ENCODE results near the gene LRRC28. TPM values are rescaled to one million over a fixed set of nuclear protein-coding genes. Genes with fewer than 3 reads are reported as not detected.

The LRRC28 gene
- total and polyA plus RNA-seq, 2 donors, result 14.3 to 34.7 TPM

DNA sequence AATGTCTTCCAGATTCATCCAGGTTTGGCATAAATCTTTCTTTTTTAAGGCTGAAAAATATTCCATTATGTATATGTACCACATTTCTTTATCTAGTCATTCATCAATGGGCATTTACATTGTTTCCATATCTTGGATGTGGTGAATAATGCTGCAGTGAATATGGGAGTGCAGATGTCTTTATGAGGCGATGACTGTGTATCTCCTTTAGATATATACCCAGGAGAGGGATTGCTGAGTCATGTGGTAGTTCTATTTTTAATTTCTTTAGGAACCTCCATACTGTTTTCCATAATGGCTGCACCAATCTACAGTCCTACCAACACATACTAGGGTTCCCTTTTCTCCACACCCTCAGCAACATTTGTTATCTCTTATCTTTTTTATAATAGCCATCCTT, 96.3 kb downstream of the LRRC28 start:
- WGBS, result 95% methylated on average over 1 of the region's 1 CpG
- Histone ChIP-seq H3K27ac (ENCODE audit: low read depth) (no peak overlapping the region), H3K4me1 (ENCODE audit: insufficient read depth) (no peaks in the 10 kb centered on the region), H3K36me3 (ENCODE audit: insufficient read depth) (no peaks in the 10 kb centered on the region), H3K4me3 (ENCODE audit: low read depth, low read length) (no peak overlapping the region)
- no peak for DNase-seq (ENCODE audit: extremely low spot score)

DNA sequence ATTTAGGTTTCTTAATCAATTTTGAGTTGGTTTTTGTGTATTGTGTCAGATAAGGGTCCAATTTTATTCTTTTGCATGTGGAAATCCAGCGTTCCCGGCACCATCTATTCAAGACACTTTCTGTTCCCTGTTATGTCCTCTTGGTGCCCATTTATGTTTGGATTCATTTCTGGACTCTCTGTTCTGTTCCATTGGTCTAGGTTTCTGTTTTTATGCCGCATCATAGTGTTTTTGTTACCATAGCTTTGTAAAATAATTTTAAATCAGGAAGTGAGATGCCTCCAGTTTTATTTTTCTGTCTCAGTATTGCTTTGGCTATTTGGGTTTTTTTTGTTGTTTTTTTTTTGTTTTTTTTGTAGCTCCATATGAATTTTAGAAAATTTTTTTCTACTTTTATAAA, 97.1 kb downstream of the LRRC28 start:
- no peaks in the 10 kb centered on the region for H3K4me1 ChIP-seq (ENCODE audit: insufficient read depth)
- H3K4me3 ChIP-seq (ENCODE audit: low read depth, low read length), result no peak overlapping the region
- no peak for DNase-seq (ENCODE audit: extremely low spot score)

DNA sequence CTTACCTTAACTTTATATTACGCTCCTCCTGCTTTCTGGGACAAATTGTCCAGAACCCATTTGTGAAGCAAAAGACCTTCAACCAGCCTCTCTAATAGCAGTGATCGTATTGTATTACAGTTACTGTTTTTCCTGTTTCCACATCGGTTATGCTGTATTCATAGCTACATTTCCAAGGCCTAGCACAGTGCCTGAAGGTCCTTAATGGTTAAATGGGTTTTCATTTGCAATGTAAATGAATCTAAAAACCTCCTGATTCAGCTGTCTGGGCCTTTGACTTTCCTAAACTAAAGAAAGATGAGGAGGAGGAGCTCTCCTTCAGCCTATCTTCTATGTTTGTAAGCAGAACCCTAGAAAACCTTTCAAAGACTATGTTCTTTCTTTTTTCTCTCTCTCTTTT, 99.1 kb downstream of the LRRC28 start:
- Histone ChIP-seq H3K4me3 (ENCODE audit: low read depth, low read length) (no peak overlapping the region), H3K27ac (ENCODE audit: low read depth) (no peak overlapping the region), H3K36me3 (ENCODE audit: insufficient read depth) (no peaks in the 10 kb centered on the region), H3K4me1 (ENCODE audit: insufficient read depth) (no peaks in the 10 kb centered on the region)
- no peak for DNase-seq (ENCODE audit: extremely low spot score)
- WGBS, result 95% methylated on average over 3 of the region's 3 CpGs

More for the DNA sequence above, 97.1 kb downstream of the LRRC28 start:
- Histone ChIP-seq H3K27ac (ENCODE audit: low read depth) (no peak overlapping the region), H3K36me3 (ENCODE audit: insufficient read depth) (no peaks in the 10 kb centered on the region)
- 97% methylated on average over 3 of the region's 3 CpGs for WGBS

- 89% methylated on average over 2 of the region's 2 CpGs for WGBS
- DNase-seq (ENCODE audit: extremely low spot score), result no peak
- Histone ChIP-seq H3K36me3 (ENCODE audit: insufficient read depth) (no peaks in the 10 kb centered on the region), H3K4me1 (ENCODE audit: insufficient read depth) (no peaks in the 10 kb centered on the region), H3K27ac (ENCODE audit: low read depth) (no peak overlapping the region), H3K4me3 (ENCODE audit: low read depth, low read length) (no peak overlapping the region)
These were observed 108.5 kb downstream of the LRRC28 start for GRCh38 chr15:99359769-99360168.

GRCh38 chr15:99361545-99362185, 110.4 kb downstream of the LRRC28 start:
- H3K27ac ChIP-seq (ENCODE audit: low read depth), result no peak overlapping the region
- H3K4me3 ChIP-seq (ENCODE audit: low read depth, low read length), result no peak overlapping the region
- no peaks in the 10 kb centered on the region for H3K4me1 ChIP-seq (ENCODE audit: insufficient read depth)
- no peaks in the 10 kb centered on the region for H3K36me3 ChIP-seq (ENCODE audit: insufficient read depth)
- no peak for DNase-seq (ENCODE audit: extremely low spot score)
- 90% methylated on average over 13 of the region's 13 CpGs for WGBS

GRCh38 chr15:99365242-99365641, 114.0 kb downstream of the LRRC28 start:
- DNase-seq (ENCODE audit: extremely low spot score), result no peak
- no peaks in the 10 kb centered on the region for H3K36me3 ChIP-seq (ENCODE audit: insufficient read depth)
- 72% methylated on average over 1 of the region's 1 CpG for WGBS
- no peak overlapping the region for H3K27ac ChIP-seq (ENCODE audit: low read depth)
- H3K4me3 ChIP-seq (ENCODE audit: low read depth, low read length), result no peak overlapping the region
- H3K4me1 ChIP-seq (ENCODE audit: insufficient read depth), result no peaks in the 10 kb centered on the region

DNA sequence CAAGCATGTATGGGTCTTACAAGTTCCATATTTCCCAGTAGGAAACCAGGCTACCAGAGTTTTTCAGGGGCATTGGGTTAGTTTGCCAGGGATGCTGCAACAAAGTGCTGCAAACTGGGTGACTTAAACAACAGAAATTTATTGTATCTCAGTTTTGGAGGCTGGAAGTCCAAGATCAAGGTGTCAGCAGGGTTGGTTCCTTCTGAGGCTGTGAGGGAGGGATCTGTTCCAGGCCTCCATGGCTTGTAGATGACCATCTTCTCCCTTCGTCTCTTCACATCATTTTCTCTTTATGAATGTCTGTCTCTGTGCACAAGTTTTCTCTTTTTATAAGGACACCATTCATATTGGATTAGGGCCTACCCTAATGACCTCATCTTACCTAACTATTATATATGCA, 114.7 kb downstream of the LRRC28 start:
- no peaks in the 10 kb centered on the region for H3K36me3 ChIP-seq (ENCODE audit: insufficient read depth)

GRCh38 chr15:99368743-99369142, 117.5 kb downstream of the LRRC28 start:
- H3K27ac ChIP-seq (ENCODE audit: low read depth), result no peak overlapping the region
- H3K4me3 ChIP-seq (ENCODE audit: low read depth, low read length), result no peak overlapping the region
- H3K4me1 ChIP-seq (ENCODE audit: insufficient read depth), result no peaks in the 10 kb centered on the region
- DNase-seq (ENCODE audit: extremely low spot score), result no peak
- no peaks in the 10 kb centered on the region for H3K36me3 ChIP-seq (ENCODE audit: insufficient read depth)

More for the DNA sequence above, 114.7 kb downstream of the LRRC28 start:
- Histone ChIP-seq H3K4me1 (ENCODE audit: insufficient read depth) (no peaks in the 10 kb centered on the region), H3K4me3 (ENCODE audit: low read depth, low read length) (no peak overlapping the region), H3K27ac (ENCODE audit: low read depth) (no peak overlapping the region)
- DNase-seq (ENCODE audit: extremely low spot score), result no peak
- WGBS, result 98% methylated on average over 1 of the region's 1 CpG

- no peak for DNase-seq (ENCODE audit: extremely low spot score)
- Histone ChIP-seq H3K4me3 (ENCODE audit: low read depth, low read length) (no peak overlapping the region), H3K27ac (ENCODE audit: low read depth) (no peak overlapping the region), H3K4me1 (ENCODE audit: insufficient read depth) (no peaks in the 10 kb centered on the region), H3K36me3 (ENCODE audit: insufficient read depth) (no peaks in the 10 kb centered on the region)
- 96% methylated on average over 5 of the region's 5 CpGs for WGBS
These were observed 117.9 kb downstream of the LRRC28 start for GRCh38 chr15:99369196-99369595.

DNA sequence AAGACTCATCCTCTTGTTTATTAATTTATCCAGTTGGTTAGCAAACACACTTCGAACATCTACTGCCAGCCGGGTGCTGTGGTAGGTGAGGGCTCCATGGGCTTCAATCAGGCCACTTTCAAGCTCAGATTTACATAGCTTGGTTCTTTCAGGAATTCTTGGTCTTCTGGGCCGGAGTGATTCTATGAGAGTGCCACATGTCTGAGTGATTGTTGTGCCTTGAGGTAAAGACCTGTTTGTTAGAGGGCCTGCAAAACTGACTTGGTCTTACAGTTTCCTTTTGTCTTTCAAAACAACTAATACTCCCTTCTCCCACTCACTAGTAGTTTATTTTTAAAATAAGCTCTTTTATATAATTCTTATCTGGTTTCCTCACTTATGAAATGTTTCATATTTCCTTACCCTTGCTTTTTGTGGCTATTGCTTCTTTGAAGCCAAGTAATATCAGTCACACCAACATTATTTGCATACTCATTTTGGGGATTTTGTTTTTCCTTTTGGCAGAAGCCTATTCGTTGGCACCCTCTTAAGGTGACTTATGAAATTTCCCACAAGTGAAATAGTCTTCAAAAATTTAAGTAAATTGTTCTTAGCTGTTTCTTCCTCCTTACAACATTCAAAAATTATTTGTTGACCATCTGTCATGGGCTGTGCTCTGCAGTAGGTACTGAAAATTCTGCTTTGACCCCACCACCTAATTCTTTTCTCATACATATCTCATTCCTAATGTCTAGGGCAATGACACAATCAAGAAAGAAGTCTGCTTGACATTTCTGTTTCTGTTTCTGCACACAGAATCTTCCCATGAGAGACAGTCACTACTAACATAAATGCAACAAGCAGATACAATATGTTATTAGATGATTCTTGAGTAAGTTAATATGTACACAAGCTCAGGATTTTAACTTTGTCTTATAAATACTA, 120.2 kb downstream of the LRRC28 start:
- Histone ChIP-seq H3K27ac (ENCODE audit: low read depth) (no peak overlapping the region), H3K36me3 (ENCODE audit: insufficient read depth) (peaks cover 2% of the 10 kb centered on the region), H3K4me1 (ENCODE audit: insufficient read depth) (no peaks in the 10 kb centered on the region), H3K4me3 (ENCODE audit: low read depth, low read length) (no peak overlapping the region)
- DNase-seq (ENCODE audit: extremely low spot score), result no peak
- WGBS, result 85% methylated on average over 4 of the region's 4 CpGs

DNA sequence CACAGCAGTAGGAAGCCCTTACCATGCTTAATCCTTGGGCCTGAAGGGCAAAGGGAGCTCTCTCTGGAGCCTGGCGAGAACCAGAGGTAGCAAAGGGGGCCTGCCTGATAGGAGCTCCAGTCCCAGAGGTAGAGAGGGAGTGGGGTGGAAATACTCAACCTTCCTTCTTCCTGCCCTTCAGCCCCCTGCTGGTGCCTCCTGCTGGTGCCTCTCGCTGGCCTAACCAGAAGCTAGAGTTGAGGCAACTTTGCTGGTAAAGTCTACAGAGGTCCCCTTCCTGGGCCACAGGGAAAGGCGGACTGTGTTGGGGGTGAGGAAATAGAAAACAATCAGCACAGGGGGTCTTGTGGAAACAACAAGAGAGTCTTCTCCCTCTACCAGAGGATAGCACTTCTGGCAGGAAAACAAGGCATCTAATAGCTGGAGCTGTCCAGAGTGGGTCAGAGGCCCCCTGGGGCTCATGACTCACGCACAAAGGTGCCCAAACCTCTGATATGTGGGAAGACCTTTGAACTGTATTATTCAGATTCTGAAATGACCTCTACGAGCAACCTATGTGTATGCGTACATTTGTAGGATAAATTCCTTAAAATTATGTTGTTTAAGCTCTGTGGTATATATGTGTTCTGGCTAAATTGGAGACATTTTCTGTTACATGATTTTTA, 133.9 kb downstream of the LRRC28 start:
- Histone ChIP-seq H3K27ac (ENCODE audit: low read depth) (no peak overlapping the region), H3K36me3 (ENCODE audit: insufficient read depth) (no peaks in the 10 kb centered on the region), H3K4me1 (ENCODE audit: insufficient read depth) (no peaks in the 10 kb centered on the region), H3K4me3 (ENCODE audit: low read depth, low read length) (no peak overlapping the region)
- 94% methylated on average over 6 of the region's 6 CpGs for WGBS
- DNase-seq (ENCODE audit: extremely low spot score), result no peak

DNA sequence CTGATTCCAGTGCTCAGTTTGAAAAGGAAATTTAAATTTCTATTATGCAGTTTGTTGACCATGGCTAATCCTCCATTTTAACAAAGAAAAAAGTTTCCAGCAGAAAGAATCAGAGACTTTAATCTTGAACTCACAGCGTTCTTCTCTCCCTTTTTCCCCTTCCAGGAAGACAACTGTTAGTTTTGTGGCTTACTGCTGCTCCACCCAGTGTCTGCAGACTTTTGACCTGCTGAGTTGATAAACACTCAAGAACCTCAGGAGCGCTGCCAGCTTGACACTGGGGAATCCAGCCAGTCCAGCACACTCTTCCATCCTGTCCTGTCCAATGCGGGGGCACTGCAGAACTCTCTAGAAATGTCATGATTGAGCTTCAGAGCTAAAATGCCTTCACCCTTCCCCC, 134.6 kb downstream of the LRRC28 start:
- H3K27ac ChIP-seq (ENCODE audit: low read depth), result no peak overlapping the region
- WGBS, result 17% methylated on average over 3 of the region's 3 CpGs
- DNase-seq (ENCODE audit: extremely low spot score), result no peak
- H3K36me3 ChIP-seq (ENCODE audit: insufficient read depth), result no peaks in the 10 kb centered on the region
- H3K4me3 ChIP-seq (ENCODE audit: low read depth, low read length), result no peak overlapping the region
- no peaks in the 10 kb centered on the region for H3K4me1 ChIP-seq (ENCODE audit: insufficient read depth)

DNA sequence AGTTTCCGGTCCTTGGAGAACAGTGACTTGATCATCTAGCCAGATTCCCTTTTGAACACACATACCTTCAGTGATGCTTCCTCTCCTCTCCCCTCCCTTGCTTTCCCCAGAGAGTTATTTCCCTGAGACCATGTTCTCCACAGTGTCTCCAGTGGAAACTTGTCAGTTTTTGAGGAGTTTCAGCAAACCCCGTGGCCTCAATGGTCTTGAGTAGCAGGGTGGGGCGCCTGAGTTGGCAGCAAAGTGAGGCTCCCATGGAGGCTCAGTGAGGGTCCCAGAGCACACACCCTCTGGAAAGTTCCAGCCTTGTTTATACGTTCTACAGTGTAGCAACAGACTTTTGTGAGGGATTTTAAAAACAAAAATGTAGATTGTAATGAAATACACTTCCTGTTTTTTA, 135.1 kb downstream of the LRRC28 start:
- Histone ChIP-seq H3K36me3 (ENCODE audit: insufficient read depth) (no peaks in the 10 kb centered on the region), H3K4me1 (ENCODE audit: insufficient read depth) (no peaks in the 10 kb centered on the region), H3K27ac (ENCODE audit: low read depth) (no peak overlapping the region), H3K4me3 (ENCODE audit: low read depth, low read length) (no peak overlapping the region)
- 60% methylated on average over 4 of the region's 4 CpGs for WGBS
- no peak for DNase-seq (ENCODE audit: extremely low spot score)

All from urinary bladder (tissue), 4 donors.